Activated CD8-positive, alpha-beta memory T cell treated with anti-CD3 and anti-CD28 coated beads for 36 hours (primary cell): Measurements from ENCODE around the gene TRIM31. TPM values are rescaled to one million over a fixed set of nuclear protein-coding genes. Genes with fewer than 3 reads are reported as not detected.

Experiments used
- CTCF ChIA-PET: fragments of 350-600 bp; sonication (Branson Sonifier 250); formaldehyde crosslinking; loops from one replicate; lab custom pipeline; 2021; ENCODE audit warnings: antibody characterized with exemption; lab: Charles Lee
- POLR2A ChIA-PET: fragments of 350-600 bp; sonication (Branson Sonifier 250); formaldehyde crosslinking; loops from one replicate; lab custom pipeline; 2021; ENCODE audit warnings: antibody characterized with exemption; lab: Charles Lee
- total RNA-seq, 2 experiments: library from RNA; stranded (reverse); gene quantifications; one replicate each; pipeline ENCODE4 v1.2.3, GENCODE V29; 2021

The TRIM31 gene
- total RNA-seq, 2 experiments from 2014 or later, result not detected

DNA sequence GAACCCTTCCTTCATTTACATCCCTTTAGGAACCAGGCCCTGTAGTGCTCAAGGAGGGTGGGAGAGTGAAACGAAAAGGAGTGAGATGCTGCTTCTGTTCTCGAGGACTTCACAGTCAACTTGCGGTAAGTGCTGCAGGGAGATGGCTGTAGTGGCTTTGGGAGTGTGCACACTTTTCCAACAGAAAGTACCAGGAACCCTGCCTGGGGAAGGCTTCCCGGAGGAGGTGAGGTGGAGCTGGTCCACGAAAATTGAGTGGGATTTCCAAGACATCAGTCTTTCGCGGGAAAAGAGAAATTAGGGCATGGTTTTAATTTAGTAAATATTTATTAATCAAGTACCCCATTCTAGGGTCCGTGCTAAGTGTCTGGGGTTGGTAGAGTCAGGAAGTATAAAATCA is 12.7 kb downstream of the TRIM31 start:
- ChIA-PET CTCF (no interaction called here), POLR2A (no interaction called here)

GRCh38 chr6:30097902-30098768 is 14.8 kb downstream of the TRIM31 start:
- ChIA-PET POLR2A (no interaction called here), CTCF (no interaction called here)

GRCh38 chr6:30096829-30097228 is 16.1 kb downstream of the TRIM31 start:
- ChIA-PET CTCF (interaction anchor here (0.8 to 1.3 kb wide), 2 partner anchors 31 to 35 kb away, joined by 4 read pairs; no protein-coding TSS in a partner anchor), POLR2A (no interaction called here)

GRCh38 chr6:30093951-30094661 is 18.8 kb downstream of the TRIM31 start:
- POLR2A ChIA-PET, result no interaction called here
- CTCF ChIA-PET, result interaction anchor here (0.8 kb wide), 1 partner anchor 37 kb away, joined by 3 read pairs; no protein-coding TSS in a partner anchor

DNA sequence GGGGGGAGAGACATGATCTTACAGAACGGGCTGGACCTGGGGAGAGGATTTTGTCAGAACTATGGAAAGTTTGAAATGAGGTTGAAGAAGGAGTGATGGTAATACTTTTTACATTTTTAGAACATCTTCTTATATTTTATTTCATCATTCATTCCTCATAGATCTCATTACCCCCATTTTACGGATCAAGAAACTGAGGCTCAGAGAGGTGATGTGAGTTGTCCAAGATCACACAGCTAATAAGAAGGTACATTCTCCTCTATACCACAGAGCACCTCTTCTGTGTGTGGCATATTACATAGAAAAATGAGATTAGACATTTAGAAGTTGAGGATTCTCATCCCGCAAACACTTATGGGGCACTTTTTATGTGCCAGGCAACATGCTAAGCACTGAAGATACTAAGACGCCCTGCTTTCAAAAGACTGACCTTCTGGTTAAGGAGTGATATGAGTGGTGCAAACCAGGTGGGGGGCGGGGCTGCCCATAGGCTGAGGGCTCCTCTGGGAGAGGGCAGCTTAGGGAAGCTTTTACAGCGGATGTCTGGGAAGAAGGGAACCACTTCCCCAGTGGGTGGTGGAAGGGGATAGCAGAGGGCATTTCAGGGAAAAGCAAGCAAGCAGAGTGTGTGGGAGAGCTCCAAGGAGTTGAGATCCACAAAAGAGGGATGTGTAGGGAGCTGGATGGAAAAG is 19.9 kb downstream of the TRIM31 start:
- POLR2A ChIA-PET, result no interaction called here
- CTCF ChIA-PET, result interaction anchor here (2.4 kb wide), 1 partner anchor 38 kb away, joined by 9 read pairs; no protein-coding TSS in a partner anchor

DNA sequence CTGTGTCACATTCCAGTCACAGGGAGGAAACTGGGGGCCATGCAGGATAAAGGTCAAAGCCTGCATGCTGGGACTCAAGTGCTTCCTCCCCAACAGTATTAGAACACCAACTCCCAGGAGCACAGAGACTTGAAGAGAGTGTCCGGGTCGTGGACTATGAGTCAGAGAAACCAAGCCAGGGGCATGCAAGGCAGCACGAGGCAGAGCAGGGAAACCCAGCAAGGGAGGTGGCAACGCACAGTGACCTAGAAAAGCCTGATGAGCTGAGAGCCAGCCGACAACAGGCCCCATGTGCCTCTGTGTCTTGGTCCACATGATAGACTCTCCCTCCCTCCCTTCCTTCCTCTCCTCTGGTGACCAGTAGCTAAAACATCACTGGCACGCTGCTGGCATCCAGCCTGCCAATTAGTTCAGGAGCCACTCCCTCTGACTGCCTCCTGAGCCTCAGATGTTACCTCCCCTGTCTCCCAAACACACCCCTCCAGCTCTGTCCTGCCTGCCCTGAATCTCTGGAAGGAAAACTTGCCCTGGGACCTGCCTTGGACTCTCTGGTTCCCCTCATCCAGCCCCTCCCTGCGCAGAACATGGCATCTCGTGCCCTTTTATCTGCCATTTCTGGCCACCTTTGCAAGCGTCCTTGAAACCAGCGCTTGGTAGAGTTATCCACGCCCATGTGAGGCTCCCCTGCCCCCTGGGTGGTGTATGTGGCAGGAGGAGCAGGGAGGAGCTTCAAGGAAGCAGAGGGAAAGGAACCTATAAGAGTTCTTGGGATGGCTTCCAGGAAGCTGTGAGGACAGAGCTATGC is 21.1 kb downstream of the TRIM31 start:
- ChIA-PET POLR2A (no interaction called here), CTCF (interaction anchor here (0.6 to 2.4 kb wide), 3 partner anchors 11 to 255 kb away, joined by 5 to 9 read pairs (median 6); no protein-coding TSS in a partner anchor)

DNA sequence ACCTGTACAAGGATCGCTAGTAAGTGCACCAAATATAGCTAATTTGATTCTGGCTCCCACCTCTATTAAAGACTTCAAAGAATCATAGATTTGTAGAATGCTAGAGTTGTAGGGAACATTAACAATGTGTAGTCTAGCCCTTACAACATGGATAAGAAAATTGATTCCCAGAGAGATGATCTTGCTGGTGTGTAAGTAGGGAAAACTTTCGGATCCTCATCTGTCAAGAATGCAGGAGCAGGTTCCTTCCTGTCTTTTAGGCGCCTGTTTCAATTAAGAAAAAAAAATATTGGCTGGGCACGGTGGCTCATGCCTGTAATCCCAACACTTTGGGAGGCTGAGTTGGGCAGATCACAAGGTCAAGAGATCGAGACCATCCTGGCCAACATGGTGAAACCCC is 25.0 kb downstream of the TRIM31 start:
- ChIA-PET CTCF (no interaction called here), POLR2A (no interaction called here)

DNA sequence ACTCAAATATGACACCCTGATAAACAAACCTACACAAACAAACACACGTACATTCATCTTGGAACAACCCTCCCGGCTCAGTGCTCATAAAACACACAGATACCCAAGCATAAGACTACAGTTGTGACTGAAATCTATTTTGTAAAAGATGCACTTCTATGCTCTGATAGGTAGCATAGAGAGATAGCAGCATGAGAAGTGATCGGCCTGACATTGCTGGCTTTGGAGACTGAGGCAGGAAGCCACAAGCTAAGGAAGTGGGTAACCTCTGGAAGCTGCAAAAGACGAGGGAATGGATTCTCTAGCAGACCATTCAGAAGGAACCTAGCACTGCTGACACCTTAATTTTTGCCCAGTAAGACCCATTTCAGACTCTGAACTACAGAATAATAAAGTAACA is 35.7 kb downstream of the TRIM31 start:
- ChIA-PET CTCF (no interaction called here), POLR2A (no interaction called here)

GRCh38 chr6:30075790-30076732 is 36.8 kb downstream of the TRIM31 start:
- POLR2A ChIA-PET, result no interaction called here

GRCh38 chr6:30075094-30075789 is 37.6 kb downstream of the TRIM31 start, which contains the start of gene RNF39:
TSS of gene RNF39 (minus strand) at chr6:30075769. CDS start at chr6:30075585, 184 bp downstream.
- POLR2A ChIA-PET, result no interaction called here
- CTCF ChIA-PET, result interaction anchor here (1.3 to 2.6 kb wide), 2 partner anchors 28 to 56 kb away, joined by 5 to 7 read pairs; no protein-coding TSS in a partner anchor

More at GRCh38 chr6:30075790-30076732, 36.8 kb downstream of the TRIM31 start:
- CTCF ChIA-PET, result interaction anchor here (1.3 to 2.6 kb wide), 2 partner anchors 27 to 55 kb away, joined by 5 to 7 read pairs; no protein-coding TSS in a partner anchor

GRCh38 chr6:30074331-30075093 is 38.4 kb downstream of the TRIM31 start:
- ChIA-PET POLR2A (no interaction called here), CTCF (interaction anchor here (1.0 to 2.6 kb wide), 2 partner anchors 29 to 57 kb away, joined by 5 to 7 read pairs; no protein-coding TSS in a partner anchor)

DNA sequence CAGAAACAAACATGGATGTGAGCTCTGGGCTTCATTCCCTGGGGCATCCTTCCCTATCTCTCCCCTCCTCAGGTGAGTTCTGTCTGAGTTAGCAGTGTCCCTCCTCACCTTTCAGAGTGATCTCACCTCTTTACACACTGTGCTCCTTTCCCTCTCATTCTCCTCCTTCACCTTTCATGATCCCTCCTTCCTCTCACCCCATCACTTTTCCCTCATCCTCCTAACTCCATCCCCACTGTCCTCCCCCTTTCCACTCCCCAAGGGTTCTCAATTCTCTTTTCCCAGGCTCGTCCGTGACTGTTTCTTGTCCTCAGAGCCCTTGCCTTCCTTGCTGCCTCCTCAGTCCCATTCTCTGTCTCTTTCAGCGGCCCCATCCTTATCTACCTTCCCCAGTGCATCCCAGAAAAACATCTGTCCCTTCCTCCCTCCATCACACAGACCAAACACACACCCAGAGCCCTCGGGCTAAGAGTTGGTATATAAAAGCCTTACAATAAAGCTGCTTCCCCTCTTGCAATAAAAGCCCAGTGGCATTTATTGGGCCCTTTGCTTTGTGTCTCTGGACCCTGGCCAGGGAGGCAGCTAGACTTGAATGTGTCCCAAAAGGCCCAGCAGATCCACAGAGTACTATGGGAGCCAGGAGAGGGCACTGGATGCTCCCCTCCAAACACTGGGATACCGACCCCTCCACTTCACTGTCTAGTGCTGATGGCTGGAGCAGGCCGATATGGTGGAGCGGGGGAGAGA is 39.2 kb downstream of the TRIM31 start:
- CTCF ChIA-PET, result interaction anchor here (1.0 to 2.6 kb wide), 2 partner anchors 29 to 57 kb away, joined by 5 to 7 read pairs; no protein-coding TSS in a partner anchor
- POLR2A ChIA-PET, result no interaction called here

DNA sequence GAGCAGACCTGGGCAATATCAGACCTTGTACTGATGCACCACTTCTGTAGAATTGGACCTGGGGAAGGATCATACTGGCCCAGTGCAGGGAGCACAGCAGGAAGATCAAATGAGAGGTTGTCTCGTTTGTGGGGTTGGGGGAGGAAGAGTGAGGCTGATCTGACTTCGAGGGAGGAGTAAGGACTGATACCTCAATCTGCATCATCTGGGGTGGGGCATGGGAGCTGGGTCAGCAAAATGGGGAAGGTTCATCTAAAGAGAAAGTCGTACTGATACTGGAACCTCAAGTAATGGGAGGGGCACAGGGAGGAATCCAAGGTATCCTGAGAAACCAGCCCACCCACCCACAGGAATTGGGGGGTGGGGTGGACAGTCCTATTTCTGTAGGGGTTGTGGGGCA is 41.0 kb downstream of the TRIM31 start:
- ChIA-PET CTCF (no interaction called here), POLR2A (no interaction called here)

DNA sequence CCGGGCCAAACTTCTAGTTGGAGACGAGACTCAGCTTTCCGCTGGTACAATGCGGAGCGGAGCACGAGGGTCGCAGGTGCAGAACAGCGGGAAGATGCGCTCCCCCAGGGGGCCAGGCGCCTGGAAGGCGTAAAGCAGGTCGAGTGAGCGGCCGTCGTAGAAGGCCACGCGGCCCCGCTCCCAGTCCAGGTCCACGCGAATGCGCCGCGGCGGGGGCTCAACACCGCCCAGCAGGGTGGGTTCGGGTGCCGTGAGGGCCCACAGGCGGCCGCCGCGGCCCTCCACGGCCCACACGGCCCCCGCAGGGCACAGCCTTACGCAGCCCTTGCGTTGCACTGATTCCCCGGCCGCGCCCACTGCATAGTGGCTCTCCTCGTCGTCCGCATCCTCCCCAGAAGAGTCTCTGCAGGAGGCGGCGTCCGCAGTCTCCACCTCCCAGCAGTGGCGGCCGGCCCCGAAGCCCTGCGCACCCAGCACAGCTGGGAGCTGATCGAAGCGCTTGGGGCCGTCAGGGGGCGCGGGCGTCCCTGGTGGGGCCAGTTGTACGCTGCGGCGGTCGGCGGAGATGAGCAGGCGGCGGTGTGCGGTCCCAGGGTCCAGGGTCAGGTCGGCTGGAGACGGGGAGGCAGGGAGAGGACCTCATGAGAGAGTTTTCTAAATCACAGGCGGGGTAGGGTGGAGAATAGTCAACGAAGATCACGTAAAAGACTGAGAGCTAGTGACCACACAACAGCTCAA is 41.6 kb downstream of the TRIM31 start:
- POLR2A ChIA-PET, result no interaction called here
- CTCF ChIA-PET, result no interaction called here
